HG03139 (cell line): ENCODE results near the gene CD34.
A peak's percentile ranks its signal among the peaks of the same experiment; 100 is the strongest.

ENCODE experiments used
- ATAC-seq: cut with Tn5 transposase; IDR thresholded peaks from one replicate; pipeline ENCODE4 v1.9.1; 2021; ENCODE audit not compliant: unreplicated experiment

The CD34 gene

GRCh38 chr1:207858281-207858680 lies 52.6 kb downstream of the CD34 start:
- no peak for ATAC-seq

GRCh38 chr1:207857447-207857846 lies 53.5 kb downstream of the CD34 start:
- ATAC-seq, result no peak

GRCh38 chr1:207856276-207857023 lies 54.5 kb downstream of the CD34 start:
- no peak for ATAC-seq

- ATAC-seq, result no peak
Observed at GRCh38 chr1:207854001-207854400, 56.9 kb downstream of the CD34 start.

DNA sequence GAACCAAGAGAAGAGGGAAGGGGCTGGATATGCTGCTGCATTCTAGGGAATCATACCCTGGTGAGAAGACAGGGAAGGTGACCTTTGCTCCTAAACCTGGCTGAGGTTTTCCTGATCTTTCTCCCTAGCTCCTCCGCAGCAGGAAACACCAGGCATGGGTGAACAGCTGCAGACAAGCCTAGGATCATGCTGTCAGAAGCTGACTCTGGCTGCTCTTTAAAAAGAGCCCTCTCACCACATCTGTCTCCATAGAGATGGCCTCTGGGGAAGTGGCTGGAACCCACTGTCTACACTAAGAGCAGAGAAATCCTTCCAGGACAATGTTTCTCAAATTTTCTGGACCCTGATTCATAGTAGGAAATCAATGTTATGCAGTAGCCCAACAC lies 57.6 kb downstream of the CD34 start:
- no peak for ATAC-seq

- no peak for ATAC-seq
Observed at GRCh38 chr1:207852576-207853371, 58.2 kb downstream of the CD34 start.

GRCh38 chr1:207851696-207852095 lies 59.2 kb downstream of the CD34 start:
- ATAC-seq, result no peak

DNA sequence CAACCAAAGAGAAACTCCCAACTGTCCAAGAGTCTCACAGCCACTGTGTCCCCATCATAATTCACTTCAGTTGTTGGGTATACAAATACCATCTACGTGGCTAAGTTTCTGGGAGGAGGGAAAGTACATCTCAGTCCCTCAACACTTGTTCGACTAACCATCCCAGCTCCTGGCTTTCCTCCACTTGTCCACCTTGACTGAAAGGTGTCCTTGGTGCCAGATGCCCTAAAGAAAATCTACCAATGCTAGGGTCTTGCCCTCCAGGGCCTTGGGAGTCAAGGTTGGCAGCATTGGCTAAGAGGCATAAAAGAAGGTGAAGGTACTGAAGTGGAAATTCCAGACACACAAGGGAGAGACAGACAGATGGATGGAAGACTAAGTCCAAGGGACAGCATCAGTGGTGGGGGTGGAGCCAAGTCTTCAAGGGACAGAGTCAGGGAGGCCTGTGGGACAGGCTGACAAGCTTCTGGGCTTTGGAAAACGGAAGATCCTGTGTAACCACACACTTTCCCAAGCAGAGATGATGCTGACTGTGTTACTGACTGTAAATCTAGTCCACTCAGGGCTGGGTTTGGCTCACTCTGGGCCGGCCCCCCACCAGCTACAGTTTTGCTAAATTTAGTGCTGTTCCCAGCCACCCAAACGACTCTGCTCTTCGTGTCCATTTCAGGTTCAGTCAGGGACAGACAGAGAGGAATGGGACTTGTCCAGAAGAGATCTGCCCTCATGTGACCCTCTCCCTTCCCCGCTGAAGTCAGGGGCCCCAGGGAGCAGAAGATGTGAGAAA lies 60.1 kb downstream of the CD34 start:
- ATAC-seq, result no peak

GRCh38 chr1:207849646-207850045 lies 61.3 kb downstream of the CD34 start:
- no peak for ATAC-seq

DNA sequence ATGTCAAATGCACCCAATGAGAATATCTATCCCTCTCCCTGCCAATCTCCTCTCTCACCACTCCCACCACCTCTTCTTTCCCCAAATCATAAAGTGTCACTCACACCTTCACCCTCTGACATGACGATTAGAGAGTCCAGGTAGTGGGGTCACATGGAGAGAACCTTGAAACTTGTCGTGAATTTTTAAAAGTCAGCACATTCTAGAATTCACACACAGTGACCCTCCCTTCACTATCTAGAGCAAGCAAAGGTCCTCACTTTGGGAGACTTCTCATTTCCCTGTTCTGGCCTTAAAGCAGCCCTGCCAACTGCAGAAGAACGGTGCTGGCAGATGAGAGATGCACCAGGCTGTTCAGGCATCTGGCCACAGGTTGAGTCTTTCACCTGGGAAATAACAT lies 61.9 kb downstream of the CD34 start:
- no peak for ATAC-seq

DNA sequence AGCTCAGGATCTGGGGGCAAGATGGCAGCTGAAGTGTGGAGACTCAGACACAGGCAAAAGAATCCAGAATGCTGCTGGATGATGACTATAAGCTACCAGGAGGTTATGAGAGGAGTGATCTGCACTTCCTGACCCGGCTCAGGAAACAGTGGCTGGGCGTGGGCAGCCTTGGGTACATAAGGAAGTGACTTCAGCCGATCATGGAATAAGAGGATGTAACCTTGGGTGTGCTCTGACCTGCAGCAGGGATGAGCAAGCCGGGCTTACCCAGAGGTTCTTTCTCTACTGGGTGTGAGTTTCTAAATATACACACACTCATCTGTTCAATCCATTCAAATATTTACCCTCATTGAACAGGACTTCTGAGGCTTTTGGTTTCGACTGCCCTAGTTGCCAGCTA lies 62.7 kb downstream of the CD34 start:
- peak; percentile 64 for ATAC-seq

DNA sequence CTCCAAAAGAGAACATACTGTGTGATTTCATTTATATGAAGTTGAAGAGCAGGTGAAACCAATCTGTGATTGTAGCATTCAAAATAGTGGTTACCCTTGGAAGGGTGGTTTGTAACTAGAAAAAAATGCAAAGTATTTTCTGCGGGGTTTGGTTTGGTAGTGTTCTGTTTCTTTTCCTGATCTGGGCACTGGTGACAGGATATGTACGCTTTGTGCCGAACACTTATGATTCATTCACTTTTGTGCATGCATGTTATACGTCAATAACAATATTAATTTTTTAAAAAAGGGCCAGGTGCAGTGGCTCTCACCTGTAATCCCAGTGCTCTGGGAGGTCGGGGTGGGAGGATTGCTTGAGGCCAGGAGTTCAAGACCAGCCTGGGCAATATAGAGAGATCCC lies 63.8 kb downstream of the CD34 start:
- no peak for ATAC-seq

GRCh38 chr1:207845109-207845508 lies 65.8 kb downstream of the CD34 start:
- ATAC-seq, result no peak

DNA sequence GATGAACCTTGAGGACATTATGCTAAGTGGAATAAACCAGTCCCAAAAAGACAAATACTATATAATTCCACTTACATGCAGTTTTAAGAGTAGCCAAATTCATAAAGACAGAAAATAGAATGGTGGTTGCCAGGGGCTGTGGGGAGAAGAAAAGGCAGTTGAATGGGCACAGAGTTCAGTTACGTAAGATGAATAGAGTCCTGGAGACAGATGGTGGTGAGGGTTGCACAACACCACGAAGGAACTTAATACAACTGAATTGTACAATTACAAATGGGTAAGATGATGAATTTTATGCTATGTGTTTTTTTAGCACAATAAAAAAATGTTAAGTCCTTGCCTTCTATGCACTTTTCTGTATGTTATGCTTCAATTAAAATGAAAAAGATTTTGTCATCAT lies 66.6 kb downstream of the CD34 start:
- no peak for ATAC-seq

- ATAC-seq, result no peak
Observed at GRCh38 chr1:207842506-207842905, 68.4 kb downstream of the CD34 start.

- ATAC-seq, result no peak
Observed at GRCh38 chr1:207841901-207842300, 69.0 kb downstream of the CD34 start.

GRCh38 chr1:207841293-207841692 lies 69.6 kb downstream of the CD34 start:
- ATAC-seq, result no peak

DNA sequence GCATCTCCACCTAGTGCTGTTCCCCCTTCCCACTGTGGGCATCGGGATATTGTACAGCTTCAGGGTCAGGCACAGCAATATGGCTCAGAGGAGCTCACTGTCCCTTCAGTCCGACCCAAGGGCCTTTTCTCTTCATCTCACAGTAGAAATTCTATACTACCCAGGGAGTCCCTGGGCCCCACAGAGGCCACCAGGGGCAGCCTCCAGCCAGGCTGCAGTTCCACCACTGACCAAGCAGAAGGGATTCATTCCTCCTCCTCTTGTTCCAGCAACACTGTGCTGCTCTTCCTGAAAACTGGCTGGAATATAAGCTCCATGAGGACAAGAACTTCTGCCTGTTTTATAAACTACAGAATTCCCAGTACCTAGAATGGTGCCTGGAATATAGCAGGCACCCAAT lies 70.5 kb downstream of the CD34 start:
- ATAC-seq, result no peak

GRCh38 chr1:207839083-207839413 lies 71.9 kb downstream of the CD34 start:
- ATAC-seq, result no peak

- no peak for ATAC-seq
Observed at GRCh38 chr1:207838156-207839082, 72.5 kb downstream of the CD34 start.

DNA sequence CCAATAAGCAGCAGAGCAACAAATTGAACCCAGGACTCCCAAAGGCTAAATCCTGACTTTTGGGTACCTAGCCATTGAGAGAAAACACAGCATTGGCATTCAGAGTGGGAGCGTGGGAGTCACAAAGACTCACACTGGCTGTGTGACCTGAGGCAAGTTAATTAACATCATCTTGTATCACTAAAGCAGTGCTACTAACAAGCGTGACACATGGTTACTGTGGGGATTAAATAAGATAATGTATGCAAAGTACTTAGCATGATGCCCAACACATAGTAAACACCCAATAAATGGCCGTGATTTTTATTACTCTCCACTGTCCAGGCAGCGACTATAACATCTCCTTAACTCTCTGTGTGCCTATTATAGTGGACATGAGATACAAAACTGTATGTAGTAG lies 73.3 kb downstream of the CD34 start:
- ATAC-seq, result no peak
